NCI-H146 treated with DMSO at 0.1 percent for 48 hours (cell line): ENCODE data around the gene RCOR1.

Source experiments
- DNase-seq: peaks from one replicate; lab custom pipeline; 2025; ENCODE audit not compliant: unreplicated experiment; lab: John Stamatoyannopoulos, UW

The RCOR1 gene

DNA sequence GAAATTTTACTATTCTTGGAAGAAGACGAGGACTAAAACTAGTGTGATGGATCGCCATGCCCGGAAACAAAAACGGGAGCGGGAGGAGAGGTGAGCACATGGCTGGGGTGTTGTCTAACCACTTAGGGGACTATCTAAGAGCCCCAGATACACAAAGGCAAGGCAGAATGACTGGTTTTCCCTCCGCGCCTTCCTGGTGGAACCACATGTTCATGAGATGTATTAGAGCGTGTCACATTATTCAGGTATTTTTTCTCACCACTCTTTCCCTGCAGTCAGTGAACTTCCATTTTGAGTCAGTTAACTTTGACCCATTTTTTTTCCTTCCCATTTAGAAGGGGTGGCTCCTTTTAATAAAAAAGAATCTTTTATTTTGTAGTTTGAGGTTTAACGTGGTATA is 116.0 kb downstream of the RCOR1 start:
- DNase-seq: no peak

DNA sequence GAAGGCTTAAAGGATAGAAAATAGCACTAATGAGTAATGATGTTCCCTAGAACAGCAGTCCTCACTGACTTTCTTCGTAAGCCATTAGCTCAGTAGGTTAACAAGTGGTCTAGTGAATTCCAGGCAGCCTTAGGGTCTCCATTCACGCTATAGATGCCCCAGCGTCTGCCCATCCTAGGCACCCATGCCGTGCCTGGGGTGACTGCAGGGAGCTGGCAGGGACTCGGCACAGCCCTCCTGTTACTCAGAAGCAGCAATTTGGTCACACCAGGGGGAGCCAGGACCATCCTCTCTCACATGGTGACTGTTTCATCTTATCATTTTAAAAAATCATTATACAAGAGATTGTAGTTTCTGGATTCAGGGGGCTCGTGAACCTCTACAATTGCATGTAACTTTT is 118.8 kb downstream of the RCOR1 start:
- no peak for DNase-seq

DNA sequence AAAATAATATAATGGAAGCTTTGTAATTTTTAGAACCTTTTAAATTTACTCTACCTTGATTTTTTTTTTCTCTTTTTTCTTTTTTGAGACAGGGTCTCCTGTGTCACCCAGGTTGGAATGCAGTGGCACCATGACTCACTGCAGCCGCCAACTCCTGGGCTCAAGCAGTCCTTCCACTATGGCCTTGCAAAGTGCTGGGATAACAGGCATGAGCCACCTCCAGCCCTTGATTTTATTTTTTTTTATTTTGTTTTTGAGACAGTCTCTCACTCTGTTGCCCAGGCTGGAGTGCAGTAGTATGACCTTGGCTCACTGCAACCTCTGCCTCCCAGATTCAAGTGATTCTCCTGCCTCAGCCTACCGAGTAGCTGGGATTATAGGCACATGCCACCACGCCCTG is 119.5 kb downstream of the RCOR1 start:
- no peak for DNase-seq

DNA sequence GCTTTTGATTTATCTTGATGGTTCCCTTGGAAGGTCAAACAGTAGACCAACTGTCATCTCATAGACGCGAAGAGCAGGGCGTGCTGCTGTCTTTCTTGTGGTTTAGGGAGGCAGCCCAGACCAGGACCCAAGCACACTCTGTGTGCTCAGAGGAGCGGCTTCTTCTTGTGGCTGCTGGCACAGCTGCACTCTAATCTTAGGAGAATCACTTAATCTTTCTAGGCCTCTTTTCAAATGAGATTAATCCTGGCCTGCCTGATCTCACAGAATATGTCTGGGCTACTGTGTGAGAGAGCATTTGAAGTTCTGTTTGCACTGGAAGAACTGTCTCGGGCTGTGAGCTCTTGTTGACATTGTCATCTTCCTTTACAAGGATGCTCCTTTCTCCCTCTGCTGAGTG is 124.8 kb downstream of the RCOR1 start:
- DNase-seq: no peak

DNA sequence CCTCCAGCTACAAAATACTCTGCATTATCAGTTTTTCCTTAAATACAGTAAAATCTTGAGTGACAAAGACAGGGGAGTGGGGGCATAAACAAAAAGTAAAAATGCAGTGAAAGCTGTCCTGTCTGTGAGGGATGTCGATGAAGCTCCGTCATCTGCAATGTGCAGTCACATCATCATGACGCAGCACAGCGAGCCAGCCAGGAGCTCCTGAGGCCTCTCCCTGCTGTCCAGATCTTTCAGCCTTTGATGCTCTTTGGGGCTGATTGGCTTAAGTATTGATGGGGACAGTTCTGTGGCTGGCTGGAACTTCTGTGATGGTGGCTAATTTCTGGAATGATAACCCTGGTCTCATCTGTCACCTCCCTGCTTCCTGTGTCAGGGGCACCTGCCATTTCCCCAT is 130.2 kb downstream of the RCOR1 start:
- DNase-seq: no peak

DNA sequence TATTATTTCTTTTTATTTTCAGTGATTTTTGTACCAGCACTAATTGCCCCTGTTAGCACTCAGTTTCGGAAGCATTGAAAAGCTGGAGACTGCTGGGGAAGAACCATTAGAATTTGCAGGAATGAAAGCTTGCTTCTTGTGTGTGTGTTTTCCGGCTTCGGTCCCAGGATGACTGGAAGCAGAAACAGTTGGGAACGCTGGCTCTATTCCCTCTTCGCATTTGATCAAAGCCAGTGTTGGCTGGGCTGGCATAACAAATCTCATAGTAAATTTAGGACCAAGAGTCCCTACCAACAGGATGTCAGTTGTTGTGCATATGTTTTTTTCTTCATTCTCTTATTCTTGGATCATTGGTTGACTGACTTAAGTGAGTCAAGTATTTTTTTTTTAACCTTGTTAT is 131.2 kb downstream of the RCOR1 start:
- no peak for DNase-seq

DNA sequence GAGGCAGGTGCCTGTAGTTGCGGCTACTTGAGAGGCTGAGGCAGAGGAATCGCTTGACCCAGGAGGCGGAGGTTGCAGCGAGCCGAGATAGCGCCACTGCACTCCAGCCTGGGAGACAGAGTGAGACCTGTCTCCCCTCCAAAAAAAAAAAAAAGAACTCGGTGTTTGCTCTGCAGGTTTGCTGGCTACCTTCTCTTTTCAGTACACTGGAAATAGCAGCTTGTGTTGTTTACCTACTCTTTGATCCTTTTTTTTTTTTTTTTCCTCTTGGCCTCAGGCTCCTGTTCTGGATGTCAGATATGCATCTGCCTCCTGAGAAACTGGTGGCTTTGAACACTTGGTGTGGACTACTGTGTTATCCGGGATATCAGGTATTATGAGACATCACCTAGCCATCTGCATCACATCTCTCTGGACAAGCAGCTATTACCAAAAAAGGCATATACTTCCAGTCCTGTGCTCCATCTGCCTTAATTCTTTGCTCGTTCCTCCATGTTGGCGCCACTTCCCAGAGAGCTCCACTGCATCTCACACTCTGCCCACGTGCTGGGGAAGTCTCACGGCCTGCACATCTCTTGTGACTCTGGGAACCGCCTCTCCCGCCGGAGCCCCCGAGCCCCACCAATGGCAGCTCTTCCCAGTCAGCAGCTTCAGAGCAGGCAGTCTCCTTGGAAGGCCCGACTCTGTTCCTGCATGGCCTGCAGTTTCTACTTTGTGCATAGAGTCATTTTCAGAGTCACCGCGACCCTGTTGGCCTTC is 133.9 kb downstream of the RCOR1 start:
- peak; percentile 70 for DNase-seq

DNA sequence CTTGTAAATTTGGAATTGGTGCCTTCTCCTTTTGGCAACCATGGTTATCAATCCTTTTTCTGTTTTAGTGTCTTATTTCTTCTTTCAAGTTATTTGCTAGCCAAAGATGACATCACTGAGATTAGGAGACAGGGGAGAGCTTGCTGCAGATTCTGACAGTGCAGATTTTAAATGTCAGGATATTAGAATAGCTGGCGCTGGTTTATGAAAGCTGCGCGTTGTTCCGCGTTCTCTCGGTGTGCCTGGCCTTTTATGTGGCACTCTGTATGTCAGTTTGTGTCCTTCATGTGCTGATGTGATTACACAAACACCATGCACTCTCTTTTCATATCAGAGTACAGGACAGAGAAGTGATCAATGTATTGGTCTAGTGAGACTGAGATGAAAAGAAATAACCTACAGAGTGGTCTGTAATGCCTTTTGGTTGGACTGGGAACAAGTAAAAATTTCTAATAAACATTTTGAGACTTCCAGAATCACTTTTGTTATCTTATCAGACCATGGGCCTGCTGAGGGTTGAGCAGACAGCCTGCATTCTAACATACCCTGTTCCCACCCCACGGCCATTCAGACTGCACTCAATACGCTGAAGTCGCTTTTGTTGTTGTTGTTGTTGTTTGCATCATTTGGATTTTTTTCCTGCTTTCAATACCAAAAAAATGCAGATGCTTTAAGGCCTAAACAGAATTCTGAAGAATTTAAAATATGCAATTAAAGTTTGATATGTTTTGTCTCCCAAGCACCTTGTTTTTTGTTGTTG is 135.1 kb downstream of the RCOR1 start:
- DNase-seq: no peak

DNA sequence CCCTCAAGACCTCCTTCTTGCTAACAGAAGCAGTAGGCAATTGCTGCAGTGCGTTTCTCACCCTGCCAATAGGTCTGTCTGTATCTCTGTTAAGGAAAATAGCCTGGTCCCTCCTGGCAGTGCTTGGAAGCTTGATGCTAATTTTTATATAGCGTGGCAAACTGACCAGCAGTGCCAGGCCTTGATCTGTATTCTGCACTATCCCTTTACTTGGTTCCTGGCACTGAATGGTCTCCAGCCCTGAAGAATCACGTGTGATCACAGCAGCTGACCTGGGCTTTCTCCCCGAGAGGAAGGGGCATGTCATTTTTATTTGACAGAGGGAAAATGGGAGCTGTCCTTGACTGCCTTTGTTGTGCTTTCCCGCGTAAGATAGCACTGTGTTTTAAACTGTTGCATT is 136.1 kb downstream of the RCOR1 start:
- no peak for DNase-seq

DNA sequence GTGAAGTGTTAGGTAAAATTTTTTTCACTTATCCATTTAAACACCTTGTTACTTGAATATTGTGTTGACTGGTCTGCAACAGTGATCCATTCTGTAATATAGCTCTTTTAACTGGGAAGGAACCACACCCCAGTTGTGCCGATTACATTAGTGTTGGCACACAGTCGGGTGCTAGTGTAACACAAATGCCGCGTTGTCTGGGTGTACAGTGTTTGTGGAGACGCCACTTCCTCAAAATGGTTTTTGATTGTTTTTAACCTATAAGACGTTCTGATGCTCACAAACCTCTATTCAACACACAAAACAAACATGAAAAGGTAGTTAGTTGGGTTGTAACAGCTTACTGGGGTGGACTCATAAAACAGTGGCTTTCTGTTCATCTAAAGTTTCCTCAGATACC is 136.8 kb downstream of the RCOR1 start:
- DNase-seq: no peak

DNA sequence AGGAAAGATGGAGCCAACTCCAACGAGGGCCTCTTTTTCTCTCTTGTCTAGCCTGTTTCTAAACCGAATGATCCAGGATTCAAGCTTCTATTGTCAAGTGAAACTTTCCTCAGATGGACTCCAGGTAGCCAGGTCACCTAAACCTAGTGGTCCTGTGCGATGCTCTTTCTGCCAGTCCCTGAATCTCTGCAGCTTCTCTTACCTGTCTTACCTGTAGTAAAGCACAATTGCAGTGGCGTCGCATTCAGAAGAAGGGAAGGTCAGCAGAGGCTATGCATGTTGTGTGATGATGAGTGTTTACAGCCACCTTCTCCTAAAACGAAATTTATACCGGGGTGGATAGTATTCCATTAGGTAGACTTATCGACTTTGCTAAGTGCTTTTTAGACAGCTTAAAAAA is 137.4 kb downstream of the RCOR1 start:
- DNase-seq: no peak

DNA sequence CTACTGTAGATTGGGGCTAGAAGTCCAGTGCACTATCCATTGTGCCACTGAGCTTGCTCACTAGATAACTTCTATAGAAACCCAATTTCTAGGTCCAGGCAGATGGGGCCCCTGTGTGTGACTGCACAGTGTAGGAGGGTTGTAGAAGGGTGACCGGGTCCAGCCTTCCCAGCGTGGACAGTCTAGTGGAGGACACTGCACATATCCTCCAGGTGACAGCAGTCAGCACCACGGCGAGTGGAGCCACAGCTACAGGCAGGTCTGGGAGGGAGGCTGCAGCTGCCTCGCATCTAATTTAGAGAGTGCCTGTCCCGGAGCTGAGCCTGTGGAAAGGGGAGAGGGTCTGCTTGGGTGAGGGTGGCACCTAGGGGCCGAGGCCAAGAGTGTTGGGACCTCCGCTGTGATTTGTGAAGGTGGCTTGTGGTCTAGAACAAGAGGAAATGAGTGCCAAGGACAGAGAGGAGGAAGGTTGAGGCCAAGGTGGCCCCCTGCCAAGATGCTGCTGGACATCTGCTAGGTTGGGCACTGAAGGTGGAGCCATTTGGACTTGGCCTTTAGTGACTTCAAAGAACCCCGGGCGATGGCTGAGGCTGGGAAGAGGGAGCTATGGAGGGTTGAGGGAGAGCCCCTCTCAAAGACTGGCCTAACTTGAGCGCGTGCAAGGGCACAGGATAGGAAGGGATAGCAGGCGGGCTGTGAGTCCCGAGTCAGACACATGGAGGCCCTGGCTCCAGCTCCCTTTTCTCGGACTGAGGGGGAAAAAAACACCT is 138.8 kb downstream of the RCOR1 start:
- no peak for DNase-seq

DNA sequence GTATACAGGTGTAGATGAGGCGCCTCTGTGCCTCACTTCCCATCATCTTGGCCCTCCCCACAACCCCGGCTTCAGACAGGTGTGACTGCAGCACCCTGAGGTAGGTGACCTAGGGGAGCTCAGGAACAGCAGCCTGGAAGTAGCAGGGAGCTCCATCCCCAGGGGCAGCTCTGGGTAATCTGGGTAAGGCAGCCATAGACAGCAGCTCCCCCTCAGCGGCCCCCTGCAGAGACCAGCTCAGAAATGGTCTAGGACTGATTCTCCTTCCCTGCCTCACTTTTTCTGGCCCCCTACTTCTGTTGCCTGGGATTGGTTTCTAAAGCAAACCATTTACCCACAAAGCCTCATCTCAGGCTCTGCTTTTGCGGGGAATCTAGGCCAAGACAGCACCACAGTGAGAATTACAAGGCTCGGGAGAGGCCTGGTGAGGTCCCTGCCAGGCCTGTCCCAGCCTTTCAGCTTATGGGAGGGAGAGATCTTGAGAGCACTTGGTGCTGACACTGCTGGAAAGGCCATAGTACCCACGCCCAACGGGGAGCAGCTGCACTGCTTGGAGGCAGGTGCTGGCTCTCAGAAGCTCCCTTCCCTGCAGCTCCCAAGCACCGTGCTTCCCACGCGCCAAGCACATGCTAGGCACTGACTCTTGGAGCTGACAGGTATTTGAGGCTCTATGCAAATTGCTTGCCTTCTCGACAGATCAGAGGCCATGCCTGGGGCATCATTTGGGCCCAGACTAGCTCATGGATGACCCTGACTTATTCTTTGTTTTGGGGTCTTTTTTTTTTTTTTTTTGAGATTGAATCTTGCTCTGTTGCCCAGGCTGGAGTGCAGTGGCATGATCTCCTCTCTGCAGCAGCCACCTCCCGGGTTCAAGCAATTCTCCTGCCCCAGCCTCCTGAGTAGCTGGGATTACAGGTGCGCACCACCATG is 139.7 kb downstream of the RCOR1 start:
- no peak for DNase-seq

DNA sequence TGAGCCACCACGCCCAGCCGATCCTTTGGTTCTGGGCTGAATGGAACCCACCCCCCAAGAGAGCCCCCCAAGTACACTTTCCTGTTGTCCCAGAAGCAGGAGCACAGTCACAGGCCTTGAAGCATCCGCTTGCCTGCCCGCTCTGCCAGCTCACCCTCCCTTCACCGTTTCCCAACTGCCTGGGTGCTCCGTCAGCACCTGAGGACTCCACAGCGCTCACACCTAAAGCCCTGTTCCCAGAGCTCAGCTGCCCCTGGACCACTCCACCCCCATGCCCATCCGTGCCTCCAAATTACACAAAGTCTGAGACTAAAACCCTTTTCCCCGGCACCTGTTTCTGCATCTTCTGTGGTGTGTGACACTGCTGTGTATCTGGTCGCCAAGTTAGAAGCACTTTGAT is 140.5 kb downstream of the RCOR1 start:
- no peak for DNase-seq

DNA sequence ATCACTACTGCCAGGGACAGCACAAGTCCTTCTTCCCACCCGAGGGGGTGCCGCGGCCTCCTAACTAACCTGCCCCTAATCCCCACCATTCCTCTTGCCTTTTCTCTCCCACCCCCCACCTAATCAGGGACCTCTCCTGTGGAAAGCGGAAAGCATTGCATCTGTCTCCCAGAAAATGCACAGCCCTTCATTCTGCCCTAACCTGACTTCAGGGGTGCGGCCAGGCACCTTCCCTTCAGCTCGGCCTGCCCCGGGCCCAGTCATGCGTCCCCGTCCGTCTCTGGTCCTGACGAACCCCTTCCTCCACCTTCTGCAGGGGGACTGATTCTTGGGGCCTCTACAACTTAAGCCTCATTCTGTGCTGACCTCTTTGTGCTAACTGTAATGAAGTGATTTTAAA is 140.9 kb downstream of the RCOR1 start:
- DNase-seq: no peak

DNA sequence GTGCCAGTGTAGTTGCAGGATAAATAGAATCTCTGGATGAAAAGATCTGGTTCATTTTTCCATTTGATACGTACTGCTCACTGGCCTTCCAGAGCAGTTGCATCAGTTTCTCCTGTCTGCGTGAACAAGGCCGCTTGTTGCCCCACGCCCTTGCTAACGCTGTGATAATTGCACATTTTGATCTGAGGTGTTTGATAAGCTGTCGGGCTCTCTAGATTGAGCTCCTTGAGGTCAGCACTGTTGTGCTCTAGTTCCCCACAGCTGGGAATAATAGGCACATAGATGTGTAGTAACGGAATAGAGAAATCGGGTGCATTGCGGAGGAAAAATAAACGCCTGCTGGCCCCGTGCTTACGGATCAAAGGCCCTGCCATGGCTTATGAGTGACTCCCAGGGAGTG is 142.0 kb downstream of the RCOR1 start:
- no peak for DNase-seq

DNA sequence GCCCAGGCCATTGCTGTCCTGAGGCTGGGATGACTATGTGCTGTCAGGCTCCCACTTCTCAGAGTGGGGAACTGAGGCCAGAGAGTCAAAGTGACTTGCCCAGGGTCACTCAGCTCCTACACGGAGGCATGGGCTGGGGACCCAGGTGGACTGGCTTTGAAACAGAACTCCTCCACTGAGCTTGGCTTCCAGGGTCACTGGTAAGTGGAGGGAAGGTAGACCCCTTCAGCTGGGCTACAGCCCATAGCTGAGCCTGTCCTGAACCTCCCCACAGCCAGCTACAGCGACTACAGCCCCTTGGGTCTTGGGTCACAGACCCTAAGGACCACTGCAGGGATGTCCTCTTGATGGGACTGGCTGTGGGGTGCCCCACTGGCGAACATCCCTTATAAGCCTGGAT is 144.5 kb downstream of the RCOR1 start:
- DNase-seq: no peak

DNA sequence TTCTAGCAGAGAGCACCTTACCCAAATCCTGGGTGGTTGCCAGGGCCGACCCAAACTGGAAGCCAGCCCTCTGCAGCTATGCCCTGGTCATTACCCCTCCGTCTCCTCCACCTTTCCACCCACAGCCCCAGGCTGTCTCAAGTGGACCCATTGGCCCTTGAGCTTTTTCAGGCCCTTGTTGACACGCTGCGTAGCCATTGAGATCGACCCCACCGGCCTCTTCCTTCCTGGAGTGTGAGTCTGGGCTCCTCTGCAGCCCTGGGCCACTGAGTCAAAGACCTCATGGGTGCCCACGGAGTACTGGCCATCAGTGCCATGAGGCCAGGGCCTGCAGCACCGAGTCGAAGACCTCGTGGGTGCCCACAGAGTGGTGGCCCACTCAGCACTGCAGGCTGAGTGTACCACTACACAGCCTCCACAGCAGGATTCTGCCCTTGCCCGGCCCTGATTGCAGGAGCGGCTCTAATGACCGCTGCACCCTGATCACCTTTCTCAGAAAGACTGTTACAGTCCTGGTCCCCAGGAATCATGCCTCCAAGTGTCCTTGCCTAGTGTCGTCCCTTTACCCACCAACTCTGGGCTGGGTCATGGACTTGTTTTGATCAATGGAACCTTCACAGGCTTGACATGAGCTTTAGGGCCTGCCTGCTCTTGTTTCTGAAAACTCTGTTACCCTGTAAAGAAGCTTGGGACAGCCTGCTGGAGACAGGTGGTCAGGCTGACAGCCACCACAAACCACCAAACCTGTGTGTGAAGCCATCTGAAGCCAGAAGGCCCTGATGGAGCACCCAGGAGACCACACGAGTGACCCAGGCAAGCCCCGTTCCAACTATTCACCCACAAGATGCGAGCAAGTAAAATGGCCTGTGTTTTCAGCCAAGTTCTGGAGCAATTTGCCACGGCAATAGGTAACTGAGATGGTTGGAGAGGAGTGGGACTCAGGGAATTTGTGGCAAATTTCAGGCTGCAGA is 145.2 kb downstream of the RCOR1 start:
- DNase-seq: no peak

DNA sequence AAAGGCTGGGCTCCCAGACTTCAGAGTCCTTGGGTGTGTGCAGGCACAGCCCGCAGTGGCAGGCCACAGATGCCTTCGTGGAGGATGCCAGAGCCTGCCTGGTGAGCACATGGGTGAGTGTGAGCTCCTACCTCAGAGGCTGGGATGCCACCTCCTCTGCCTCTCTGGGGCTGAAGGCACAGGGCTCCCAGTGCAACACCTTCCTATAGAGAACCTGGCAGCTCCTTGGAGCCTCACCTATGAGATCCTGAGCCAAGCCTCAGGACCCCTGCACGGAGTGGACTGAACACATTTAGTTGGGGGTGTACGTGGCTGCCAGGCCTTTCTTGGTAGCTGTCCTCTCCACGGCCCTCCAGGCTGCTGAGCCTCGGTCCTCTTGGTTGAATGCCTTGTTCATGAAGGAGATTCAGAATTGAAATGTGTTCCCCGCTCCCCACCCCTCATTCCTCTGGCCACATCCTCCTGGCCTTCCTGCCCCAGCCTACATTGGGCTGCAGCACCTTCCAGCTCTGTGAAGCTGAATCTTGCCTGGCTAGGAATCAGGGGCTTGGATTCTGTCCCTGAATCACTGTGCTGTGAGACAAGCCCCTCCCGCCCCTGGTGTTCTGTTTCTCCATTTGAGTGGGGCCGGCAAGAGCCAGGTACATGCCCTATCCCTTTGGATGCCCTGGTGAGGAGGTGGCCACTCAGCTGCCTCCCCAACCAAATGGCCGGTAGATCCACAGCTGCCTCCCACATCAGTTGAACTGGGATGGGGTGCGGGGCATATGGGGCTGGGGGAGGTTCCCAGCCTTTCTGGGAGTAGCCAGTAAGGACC is 146.1 kb downstream of the RCOR1 start:
- DNase-seq: no peak
